AG09319 (cell line): Measurements from ENCODE around the gene SLC38A3.

Source experiments
- DNase-seq: peaks from one replicate; pipeline ENCODE4 v3.0.0-alpha.2; 2010; ENCODE audit warnings: low read depth; ENCODE audit errors: extremely low read depth
- TF ChIP-seq, protein P1 (sequence below): IDR thresholded peaks from 2 replicates; pipeline ENCODE4 v1.5.1; 2011; ENCODE audit warnings: low read depth, mild to moderate bottlenecking, inconsistent platforms, low read length, moderate library complexity

SLC38A3 gene

GRCh38 chr3:50266017-50266416, 60.9 kb downstream of the SLC38A3 start:
- DNase-seq, result no peak
- TF ChIP-seq, protein P1, sequence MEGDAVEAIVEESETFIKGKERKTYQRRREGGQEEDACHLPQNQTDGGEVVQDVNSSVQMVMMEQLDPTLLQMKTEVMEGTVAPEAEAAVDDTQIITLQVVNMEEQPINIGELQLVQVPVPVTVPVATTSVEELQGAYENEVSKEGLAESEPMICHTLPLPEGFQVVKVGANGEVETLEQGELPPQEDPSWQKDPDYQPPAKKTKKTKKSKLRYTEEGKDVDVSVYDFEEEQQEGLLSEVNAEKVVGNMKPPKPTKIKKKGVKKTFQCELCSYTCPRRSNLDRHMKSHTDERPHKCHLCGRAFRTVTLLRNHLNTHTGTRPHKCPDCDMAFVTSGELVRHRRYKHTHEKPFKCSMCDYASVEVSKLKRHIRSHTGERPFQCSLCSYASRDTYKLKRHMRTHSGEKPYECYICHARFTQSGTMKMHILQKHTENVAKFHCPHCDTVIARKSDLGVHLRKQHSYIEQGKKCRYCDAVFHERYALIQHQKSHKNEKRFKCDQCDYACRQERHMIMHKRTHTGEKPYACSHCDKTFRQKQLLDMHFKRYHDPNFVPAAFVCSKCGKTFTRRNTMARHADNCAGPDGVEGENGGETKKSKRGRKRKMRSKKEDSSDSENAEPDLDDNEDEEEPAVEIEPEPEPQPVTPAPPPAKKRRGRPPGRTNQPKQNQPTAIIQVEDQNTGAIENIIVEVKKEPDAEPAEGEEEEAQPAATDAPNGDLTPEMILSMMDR, result no peak

GRCh38 chr3:50266836-50267235, 61.8 kb downstream of the SLC38A3 start:
- DNase-seq, result no peak
- TF ChIP-seq, protein P1, result no peak

DNA sequence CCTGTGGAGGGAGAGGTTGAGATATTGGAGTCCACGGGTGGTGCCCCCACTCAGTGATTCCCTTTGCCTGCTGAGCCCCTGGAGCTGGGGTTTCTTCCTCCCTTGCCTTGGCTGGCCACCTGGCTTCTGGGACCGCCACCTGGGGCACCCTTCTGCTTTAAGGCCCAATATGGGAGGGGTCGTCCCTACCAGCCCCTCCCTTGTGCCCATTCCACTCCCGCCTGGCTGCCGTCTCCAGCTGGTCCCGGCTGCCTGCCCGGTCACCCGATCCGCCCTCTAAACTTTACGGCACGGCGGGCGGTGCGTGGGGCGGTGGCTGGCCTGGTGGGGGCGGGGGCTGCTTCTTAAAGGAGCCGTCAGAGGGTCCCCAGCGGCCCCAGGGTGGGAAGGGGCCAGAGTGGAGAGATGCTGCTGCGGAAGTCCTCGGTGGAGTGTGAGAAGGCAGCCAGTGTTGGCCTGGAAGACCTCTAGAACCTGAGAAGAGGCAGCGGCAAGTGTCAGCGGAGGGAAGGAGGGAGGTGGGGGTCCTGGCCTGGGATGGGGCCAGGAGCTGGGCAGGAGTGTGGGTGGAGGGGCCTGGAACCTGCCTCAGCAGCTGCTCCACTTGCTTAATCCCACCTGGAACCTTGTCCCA, 62.3 kb downstream of the SLC38A3 start:
- TF ChIP-seq, protein P1, result no peak
- no peak for DNase-seq

- TF ChIP-seq, protein P1, result no peak
- DNase-seq, result no peak
Observed at GRCh38 chr3:50268276-50268675, 63.2 kb downstream of the SLC38A3 start.

GRCh38 chr3:50268703-50269451, 63.8 kb downstream of the SLC38A3 start, which contains the start of gene SEMA3B:
SEMA3B (plus strand) TSS chr3:50269147; CDS start chr3:50269241, 94 bp downstream.
- DNase-seq, result no peak
- TF ChIP-seq, protein P1, result no peak

GRCh38 chr3:50269460-50269859, 64.4 kb downstream of the SLC38A3 start:
- no peak for DNase-seq

More at GRCh38 chr3:50269460-50269859, 64.4 kb downstream of the SLC38A3 start:
- TF ChIP-seq, protein P1, result no peak
